ENCODE measurements around the gene BMP7. TPM values are rescaled to one million over a fixed set of nuclear protein-coding genes. Genes with fewer than 3 reads are reported as not detected.

BMP7 gene
- total and polyA plus RNA-seq, 2 experiments from 2014 or later, result 15.9 to 22.8 TPM

GRCh38 chr20:57277398-57278105 lies 11.1 kb upstream of the BMP7 start (continued):
- TF ChIP-seq REST (IDR thresholded peaks at IDR 0.05; ENCODE audit: unreplicated experiment), result no peak
- no peak for TF ChIP-seq ZNF114 (CRISPR knock-in tag; IDR thresholded peaks at IDR 0.05)
- TF ChIP-seq ETS1 (IDR thresholded peaks at IDR 0.05), result no peak

- H3K9me3 Mint-ChIP-seq, result no peaks in the 10 kb centered on the region
- H3K4me2 ChIP-seq, result no peak overlapping the region
- no peaks in the 10 kb centered on the region for H3F3A ChIP-seq (replicated peaks; ENCODE audit: low read depth)
- no peaks in the 10 kb centered on the region for H3K9me2 ChIP-seq (ENCODE audit: insufficient read depth)
- no peak overlapping the region for H3K4me3 Mint-ChIP-seq
- no peaks in the 10 kb centered on the region for H4K20me1 ChIP-seq (replicated peaks; ENCODE audit: insufficient read depth)
- no peaks in the 10 kb centered on the region for H3K36me3 ChIP-seq (ENCODE audit: insufficient read depth)
- peaks cover 12% of the 10 kb centered on the region for H3K4me1 Mint-ChIP-seq
- H3K27me3 ChIP-seq (ENCODE audit: insufficient read depth), result no peaks in the 10 kb centered on the region
- no peak for DNase-seq (ENCODE audit: low spot score)
- ATAC-seq, result no peak
- H3K4me1 ChIP-seq (ENCODE audit: insufficient read depth), result no peaks in the 10 kb centered on the region
- no peak overlapping the region for H3K27ac ChIP-seq (ENCODE audit: low read depth)
- no peak overlapping the region for H3K27ac Mint-ChIP-seq
- H3K79me2 ChIP-seq (replicated peaks; ENCODE audit: insufficient read depth), result no peaks in the 10 kb centered on the region
- no peaks in the 10 kb centered on the region for H3K36me3 Mint-ChIP-seq (ENCODE audit: low read depth)
- no peak overlapping the region for H2AFZ ChIP-seq
- H3K4me3 ChIP-seq, result no peak overlapping the region
- peaks cover 15% of the 10 kb centered on the region for H3K27me3 Mint-ChIP-seq (ENCODE audit: insufficient read depth, low read depth, poor library complexity)
- TF ChIP-seq REST (IDR thresholded peaks at IDR 0.05; ENCODE audit: unreplicated experiment) (no peak), EZH2 (IDR thresholded peaks at IDR 0.05; ENCODE audit: low read depth, unreplicated experiment) (no peak), EZH2phosphoT487 (IDR thresholded peaks at IDR 0.05; ENCODE audit: unreplicated experiment) (no peak), ZNF462 (CRISPR knock-in tag; IDR thresholded peaks at IDR 0.05) (no peak), ZNF114 (CRISPR knock-in tag; IDR thresholded peaks at IDR 0.05) (no peak), CTCF (conservative IDR thresholded peaks at IDR 0.05; ENCODE audit: low read depth in 2 of 2) (no peak)
These were observed 9.8 kb upstream of the BMP7 start for GRCh38 chr20:57276221-57276620.

Data from GM23338 (cell line).